ENCODE measurements around the gene DCTN4. TPM values are rescaled to one million over a fixed set of nuclear protein-coding genes. Genes with fewer than 3 reads are reported as not detected.

The DCTN4 gene
- total and polyA plus RNA-seq, 9 donors = 27.0 to 87.4 (median 69.0) TPM

DNA sequence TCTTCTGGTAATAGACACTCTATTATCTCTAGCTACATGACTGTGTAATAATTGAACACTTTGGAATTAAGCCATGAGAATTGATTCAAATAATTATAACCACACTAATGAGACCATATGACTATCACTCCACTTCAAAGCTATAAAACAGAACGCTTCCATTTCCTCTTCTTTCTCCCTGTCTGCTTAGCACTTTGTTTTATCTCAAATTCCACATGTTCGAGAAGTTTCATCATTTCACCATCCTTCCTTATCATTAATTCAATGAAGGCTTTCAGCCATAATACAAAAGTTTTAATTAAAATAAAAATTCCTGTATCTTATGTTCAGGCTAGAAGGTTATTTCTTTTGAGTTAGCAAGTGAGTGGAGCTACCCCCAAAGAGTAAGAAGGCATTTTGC lies 7.4 kb upstream of the DCTN4 start:
- no peaks in the 10 kb centered on the region for H3K36me3 ChIP-seq
- no peaks in the 10 kb centered on the region for H3K9me3 ChIP-seq
- no peak overlapping the region for H3K27ac ChIP-seq
- H3K4me1 ChIP-seq (ENCODE audit: insufficient read depth) = no peaks in the 10 kb centered on the region
- intact Hi-C loops (cut with DNase I) = no loop called here
- WGBS, 3 donors = 45 to 51% (median 51%) methylated on average over 2 of the region's 2 CpGs
- H3K27me3 ChIP-seq = no peaks in the 10 kb centered on the region
- no peak for DNase-seq
- TF ChIP-seq, protein P1, sequence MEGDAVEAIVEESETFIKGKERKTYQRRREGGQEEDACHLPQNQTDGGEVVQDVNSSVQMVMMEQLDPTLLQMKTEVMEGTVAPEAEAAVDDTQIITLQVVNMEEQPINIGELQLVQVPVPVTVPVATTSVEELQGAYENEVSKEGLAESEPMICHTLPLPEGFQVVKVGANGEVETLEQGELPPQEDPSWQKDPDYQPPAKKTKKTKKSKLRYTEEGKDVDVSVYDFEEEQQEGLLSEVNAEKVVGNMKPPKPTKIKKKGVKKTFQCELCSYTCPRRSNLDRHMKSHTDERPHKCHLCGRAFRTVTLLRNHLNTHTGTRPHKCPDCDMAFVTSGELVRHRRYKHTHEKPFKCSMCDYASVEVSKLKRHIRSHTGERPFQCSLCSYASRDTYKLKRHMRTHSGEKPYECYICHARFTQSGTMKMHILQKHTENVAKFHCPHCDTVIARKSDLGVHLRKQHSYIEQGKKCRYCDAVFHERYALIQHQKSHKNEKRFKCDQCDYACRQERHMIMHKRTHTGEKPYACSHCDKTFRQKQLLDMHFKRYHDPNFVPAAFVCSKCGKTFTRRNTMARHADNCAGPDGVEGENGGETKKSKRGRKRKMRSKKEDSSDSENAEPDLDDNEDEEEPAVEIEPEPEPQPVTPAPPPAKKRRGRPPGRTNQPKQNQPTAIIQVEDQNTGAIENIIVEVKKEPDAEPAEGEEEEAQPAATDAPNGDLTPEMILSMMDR (IDR thresholded peaks at IDR 0.05) = no peak
- no peak for TF ChIP-seq EP300 (IDR thresholded peaks at IDR 0.05)
- TF ChIP-seq POLR2A (IDR thresholded peaks at IDR 0.05) = no peak
- no peak overlapping the region for H3K4me3 ChIP-seq

DNA sequence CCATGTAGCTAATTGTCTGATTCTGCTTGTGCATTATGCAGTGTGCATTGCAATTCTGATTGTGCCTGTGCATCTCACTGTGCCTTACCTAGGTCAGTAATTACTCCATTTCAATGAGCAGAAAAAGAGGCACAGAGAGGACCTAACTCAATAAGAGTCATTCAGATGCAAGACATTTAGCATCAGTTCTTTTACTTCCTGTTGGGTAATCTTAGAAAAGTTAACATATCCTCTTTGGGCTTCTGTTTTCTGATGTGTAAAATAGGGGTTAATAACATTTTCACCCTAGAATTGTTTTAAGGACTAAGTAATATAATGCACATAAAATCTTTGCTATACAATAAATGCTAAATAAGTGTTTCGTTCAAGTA lies 7.0 kb upstream of the DCTN4 start:
- H3K36me3 ChIP-seq = no peaks in the 10 kb centered on the region
- WGBS, 3 donors = 89 to 95% (median 92%) methylated on average over 1 of the region's 1 CpG
- no peak for DNase-seq
- no peaks in the 10 kb centered on the region for H3K27me3 ChIP-seq
- intact Hi-C loops (cut with DNase I) = no loop called here
- no peaks in the 10 kb centered on the region for H3K9me3 ChIP-seq
- TF ChIP-seq POLR2A (IDR thresholded peaks at IDR 0.05) = no peak
- TF ChIP-seq EP300 (IDR thresholded peaks at IDR 0.05) = no peak
- TF ChIP-seq, protein P1 (IDR thresholded peaks at IDR 0.05) = no peak
- no peak overlapping the region for H3K27ac ChIP-seq
- H3K4me3 ChIP-seq = no peak overlapping the region
- H3K4me1 ChIP-seq (ENCODE audit: insufficient read depth) = no peaks in the 10 kb centered on the region

DNA sequence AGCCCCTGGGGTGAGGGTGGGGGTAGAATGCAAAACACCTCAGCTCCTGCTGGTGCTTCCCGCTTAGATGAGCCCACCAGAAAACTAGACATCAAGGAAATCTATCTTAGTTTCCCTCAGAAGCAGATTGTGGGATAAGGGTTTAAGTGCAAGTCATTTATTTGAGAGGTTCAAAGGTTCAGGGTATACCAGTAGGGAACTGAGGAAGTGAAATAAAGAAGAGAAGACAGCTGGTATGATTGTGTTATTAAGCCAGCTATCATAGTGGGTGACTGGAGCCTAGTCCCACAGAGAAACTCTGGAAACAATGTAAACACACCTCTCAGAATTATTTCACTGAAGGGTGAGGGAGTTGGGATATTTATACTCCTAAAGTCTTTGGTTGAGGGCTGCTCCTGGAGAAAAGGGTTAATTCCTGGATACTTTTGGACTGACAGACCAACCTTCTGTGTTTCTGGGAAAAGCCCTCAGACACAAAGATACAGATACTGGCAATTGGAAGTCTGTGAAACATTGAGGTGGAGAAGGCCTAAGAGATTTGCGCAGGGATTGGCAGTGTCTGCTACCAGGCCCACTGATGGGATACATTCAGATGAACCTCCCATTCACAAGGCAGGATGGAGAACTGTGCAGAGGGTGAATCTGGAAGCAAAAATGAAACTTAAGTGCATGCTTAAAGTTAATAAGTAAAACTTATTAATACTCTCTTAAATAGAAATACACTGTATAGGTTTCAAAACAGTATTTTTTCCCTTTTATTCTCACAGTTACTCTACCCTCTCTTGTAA lies 6.4 kb upstream of the DCTN4 start:
- no peak for DNase-seq
- TF ChIP-seq POLR2A (IDR thresholded peaks at IDR 0.05) (no peak), EP300 (IDR thresholded peaks at IDR 0.05) (no peak)
- TF ChIP-seq, protein P1 (IDR thresholded peaks at IDR 0.05) = no peak
- Histone ChIP-seq H3K9me3 (no peaks in the 10 kb centered on the region), H3K36me3 (no peaks in the 10 kb centered on the region), H3K27me3 (no peaks in the 10 kb centered on the region), H3K27ac (no peak overlapping the region), H3K4me3 (no peak overlapping the region), H3K4me1 (ENCODE audit: insufficient read depth) (no peaks in the 10 kb centered on the region)
- intact Hi-C loops (cut with DNase I) = no loop called here
- 84 to 93% (median 93%) methylated on average over 2 of the region's 2 CpGs for WGBS, 3 donors

DNA sequence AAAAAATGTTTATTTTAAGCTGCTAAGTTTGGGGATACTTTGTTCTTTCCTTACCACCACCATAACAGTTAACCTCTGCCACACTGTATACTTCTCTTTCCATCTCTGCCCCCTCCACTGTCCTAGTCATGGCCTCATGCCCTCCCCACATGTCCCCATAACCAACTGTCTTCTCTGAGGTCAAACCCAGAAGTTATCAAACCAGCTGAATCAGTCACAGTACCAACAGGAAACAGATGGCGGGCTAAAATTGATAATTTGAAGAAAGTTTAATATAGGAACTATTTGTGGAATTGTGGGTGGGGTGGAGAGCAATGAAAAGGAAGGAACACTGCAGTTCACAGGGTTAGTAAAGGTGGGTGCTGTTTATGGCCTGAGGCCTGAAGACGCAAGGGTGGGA lies 5.7 kb upstream of the DCTN4 start:
- no peak for DNase-seq
- Histone ChIP-seq H3K27me3 (no peaks in the 10 kb centered on the region), H3K36me3 (no peaks in the 10 kb centered on the region), H3K27ac (no peak overlapping the region), H3K9me3 (no peaks in the 10 kb centered on the region), H3K4me3 (no peak overlapping the region), H3K4me1 (ENCODE audit: insufficient read depth) (no peaks in the 10 kb centered on the region)
- 88 to 91% (median 90%) methylated on average over 2 of the region's 2 CpGs for WGBS, 3 donors
- TF ChIP-seq, protein P1 (IDR thresholded peaks at IDR 0.05) = no peak
- TF ChIP-seq POLR2A (IDR thresholded peaks at IDR 0.05) (no peak), EP300 (IDR thresholded peaks at IDR 0.05) (no peak)
- intact Hi-C loops (cut with DNase I) = no loop called here
